Skeletal muscle satellite cell (primary cell): Measurements from ENCODE around the gene SPZ1. TPM values are rescaled to one million over a fixed set of nuclear protein-coding genes. Genes with fewer than 3 reads are reported as not detected.
"Not testable (repeated sequence)": the region's sequence is repeated elsewhere in the genome, so short reads cannot be mapped to it uniquely, and the experiment has no call there.

ENCODE experiments used
- H3K27me3 ChIP-seq: 2 replicates; pipeline ENCODE4 v1.7.0; 2013; ENCODE audit warnings: low read length; ENCODE audit not compliant: control insufficient read depth, insufficient read depth
- H3K36me3 ChIP-seq: 2 replicates; pipeline ENCODE4 v1.7.0; 2013; ENCODE audit warnings: mild to moderate bottlenecking, control low read depth, low read length; ENCODE audit not compliant: insufficient read depth
- H3K4me1 ChIP-seq: 2 replicates; pipeline ENCODE4 v1.7.0; 2013; ENCODE audit warnings: low read length; ENCODE audit not compliant: control insufficient read depth, insufficient read depth
- H3K4me2 ChIP-seq: 2 replicates; pipeline ENCODE4 v1.7.0; 2013; ENCODE audit warnings: mild to moderate bottlenecking, low read length
- H3K4me3 ChIP-seq: 2 replicates; pipeline ENCODE4 v1.7.0; 2013; ENCODE audit warnings: low read length
- H3K9ac ChIP-seq: 2 replicates; pipeline ENCODE4 v1.7.0; 2013; ENCODE audit warnings: mild to moderate bottlenecking, low read depth, low read length, moderate library complexity
- H3K9me3 ChIP-seq: replicated peaks from 2 replicates; pipeline ENCODE4 v1.7.0; 2013; ENCODE audit warnings: mild to moderate bottlenecking, control low read depth, low read length
- total RNA-seq: library from RNA; depleted of rRNA; stranded (reverse); fragments of >200 nt; gene quantifications from 2 replicates; pipeline ENCODE4 v1.2.3, GENCODE V29; 2012; rRNA removed

The SPZ1 gene, protein sequence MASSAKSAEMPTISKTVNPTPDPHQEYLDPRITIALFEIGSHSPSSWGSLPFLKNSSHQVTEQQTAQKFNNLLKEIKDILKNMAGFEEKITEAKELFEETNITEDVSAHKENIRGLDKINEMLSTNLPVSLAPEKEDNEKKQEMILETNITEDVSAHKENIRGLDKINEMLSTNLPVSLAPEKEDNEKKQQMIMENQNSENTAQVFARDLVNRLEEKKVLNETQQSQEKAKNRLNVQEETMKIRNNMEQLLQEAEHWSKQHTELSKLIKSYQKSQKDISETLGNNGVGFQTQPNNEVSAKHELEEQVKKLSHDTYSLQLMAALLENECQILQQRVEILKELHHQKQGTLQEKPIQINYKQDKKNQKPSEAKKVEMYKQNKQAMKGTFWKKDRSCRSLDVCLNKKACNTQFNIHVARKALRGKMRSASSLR
- total RNA-seq, result not detected in 2 replicates

DNA sequence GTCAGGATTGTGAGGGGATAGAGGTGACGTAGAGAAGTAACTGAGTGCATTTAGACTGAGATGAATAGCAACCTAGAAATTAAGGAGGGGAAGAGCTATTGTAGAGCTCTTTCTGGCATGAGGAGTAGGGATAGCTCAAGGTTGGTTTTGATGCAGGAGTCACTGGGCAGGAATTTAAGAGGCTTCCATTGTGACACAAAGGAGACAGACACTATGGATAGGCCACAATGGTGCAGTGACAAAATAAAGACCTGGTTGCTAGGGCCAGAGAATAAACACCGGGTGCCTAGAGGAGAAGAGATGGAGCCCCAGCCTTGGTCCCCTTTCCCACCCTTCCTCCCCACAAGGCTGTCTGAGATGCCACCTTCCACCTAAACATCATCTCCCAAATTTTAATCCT is at the start of gene SPZ1:
Gene SPZ1 (plus strand): TSS at position 301 of the 400 bp plus-strand sequence. CDS start 214 bp downstream, outside the sequence.
- H3K9ac ChIP-seq, result no peak within 1 kb of the TSS

DNA sequence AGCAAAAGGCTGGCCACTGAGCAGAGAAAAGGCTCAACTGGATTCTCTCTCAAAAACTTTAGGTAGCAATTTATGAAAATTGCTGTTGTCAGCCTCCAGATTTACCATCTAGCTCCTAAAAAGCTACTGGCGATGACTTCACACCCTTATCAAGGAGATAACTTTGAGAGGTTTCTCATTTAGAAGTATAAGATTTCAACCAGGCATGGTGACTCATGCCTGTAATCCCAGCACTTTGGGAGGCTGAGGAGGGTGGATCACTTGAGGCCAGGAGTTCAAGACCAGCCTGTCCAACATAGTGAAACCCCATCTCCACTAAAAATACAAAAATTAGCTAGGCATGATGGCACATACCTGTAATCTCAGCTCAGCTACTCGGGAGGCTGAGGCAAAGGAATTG is 49.3 kb upstream of the SPZ1 start:
- H3K9ac ChIP-seq, H3K27me3 ChIP-seq, H3K4me1 ChIP-seq: not testable (repeated sequence)

More for the DNA sequence above, at the start of gene SPZ1:
- no peaks in the 10 kb centered on the region for H3K4me1 ChIP-seq
- peaks cover 22% of the 10 kb centered on the region for H3K27me3 ChIP-seq
- no peak within 1 kb of the TSS for H3K4me3 ChIP-seq
- H3K36me3 ChIP-seq, result no peaks in the 10 kb centered on the region
- H3K4me2 ChIP-seq, result no peak within 1 kb of the TSS
- H3K9me3 ChIP-seq, result no peaks in the 10 kb centered on the region

DNA sequence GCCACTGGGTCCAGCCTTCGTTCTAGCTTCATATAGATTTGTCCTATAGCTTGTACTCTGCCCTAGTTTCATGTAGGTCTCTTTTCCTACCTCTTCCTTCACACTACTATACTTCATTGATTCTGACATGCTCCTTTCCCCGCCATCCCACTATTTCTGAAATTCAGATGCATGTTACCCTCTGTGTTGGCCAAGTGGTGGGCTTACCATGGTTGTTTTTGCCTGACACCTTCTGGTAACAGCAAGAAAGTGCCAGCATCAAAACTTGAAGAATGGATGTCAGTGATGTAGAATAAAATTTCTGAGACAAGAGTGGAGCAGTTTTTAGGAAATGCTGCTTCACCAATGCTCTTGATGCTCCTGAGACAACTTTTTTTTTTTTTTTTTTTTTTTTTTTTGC is 44.5 kb upstream of the SPZ1 start:
- H3K27me3 ChIP-seq, result no peaks in the 10 kb centered on the region
- H3K4me2 ChIP-seq, result no peak overlapping the region
- no peaks in the 10 kb centered on the region for H3K4me1 ChIP-seq
- no peaks in the 10 kb centered on the region for H3K36me3 ChIP-seq
- no peaks in the 10 kb centered on the region for H3K9me3 ChIP-seq
- H3K4me3 ChIP-seq, result no peak overlapping the region
- no peak overlapping the region for H3K9ac ChIP-seq

More for the DNA sequence above, 49.3 kb upstream of the SPZ1 start:
- not testable (repeated sequence) for H3K9me3 ChIP-seq, H3K36me3 ChIP-seq, H3K4me3 ChIP-seq, H3K4me2 ChIP-seq

DNA sequence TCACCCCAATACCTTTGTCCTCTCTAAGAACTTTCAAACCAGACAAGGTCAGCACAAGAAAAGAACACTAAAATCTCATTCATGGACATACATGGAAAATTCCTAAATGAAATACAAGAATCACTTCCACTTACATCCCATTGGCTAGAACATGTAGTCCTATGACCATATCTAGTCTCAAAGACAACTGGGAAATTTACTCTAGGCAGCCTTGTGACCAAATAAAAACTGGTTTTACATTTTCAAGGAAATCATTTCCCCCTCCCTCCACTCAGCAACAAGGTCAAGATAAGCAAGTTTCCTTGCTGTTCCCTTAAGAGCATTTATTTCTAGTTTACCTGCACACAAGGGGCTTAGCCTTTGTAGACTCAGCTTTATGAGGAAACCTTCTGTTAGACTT is 43.6 kb upstream of the SPZ1 start:
- Histone ChIP-seq H3K36me3 (no peaks in the 10 kb centered on the region), H3K4me3 (no peak overlapping the region), H3K9me3 (no peaks in the 10 kb centered on the region), H3K4me2 (no peak overlapping the region), H3K27me3 (no peaks in the 10 kb centered on the region), H3K9ac (no peak overlapping the region), H3K4me1 (no peaks in the 10 kb centered on the region)

DNA sequence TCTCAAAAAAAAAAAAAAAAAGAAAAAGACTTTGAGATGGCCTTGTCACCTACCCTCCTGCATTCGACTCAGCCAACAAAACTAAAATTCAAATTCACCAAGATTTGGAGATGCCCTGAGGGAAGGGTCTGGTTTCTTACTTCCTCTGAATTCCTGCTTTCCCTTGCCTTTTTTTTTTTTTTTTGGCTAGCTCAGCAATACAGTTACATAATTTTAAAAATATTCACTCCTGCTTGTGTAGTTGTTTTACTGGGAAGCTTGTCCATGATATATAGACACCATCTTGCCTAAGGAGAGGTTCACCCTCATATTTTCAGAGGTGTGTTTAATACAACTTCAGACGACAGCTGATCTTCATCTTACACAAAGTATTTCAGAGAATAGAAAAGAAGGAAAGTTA is 42.6 kb upstream of the SPZ1 start:
- Histone ChIP-seq H3K36me3 (no peaks in the 10 kb centered on the region), H3K4me2 (no peak overlapping the region), H3K9ac (no peak overlapping the region), H3K4me1 (no peaks in the 10 kb centered on the region), H3K27me3 (peaks cover 4% of the 10 kb centered on the region), H3K4me3 (no peak overlapping the region), H3K9me3 (no peaks in the 10 kb centered on the region)

DNA sequence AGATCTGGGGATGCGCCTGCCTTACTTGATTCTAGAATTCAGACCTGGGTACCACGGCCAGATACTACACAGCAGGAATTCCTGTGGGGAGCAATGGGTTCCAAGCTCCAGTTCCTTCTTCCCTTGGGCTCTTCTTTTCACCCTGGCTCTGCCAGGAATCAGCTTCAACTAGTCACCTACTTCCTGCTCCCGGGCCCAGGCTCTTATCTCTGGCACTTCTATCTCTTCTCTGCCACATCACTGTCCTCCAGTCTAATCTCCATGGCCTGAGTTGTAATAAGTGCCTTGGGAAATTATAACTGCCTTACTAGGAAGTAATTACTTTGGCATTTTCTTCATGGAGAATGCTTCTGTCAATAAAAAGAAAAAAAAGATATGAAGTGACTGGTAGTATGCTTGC is 37.7 kb upstream of the SPZ1 start:
- H3K36me3 ChIP-seq, result no peaks in the 10 kb centered on the region
- H3K4me2 ChIP-seq, result no peak overlapping the region
- no peaks in the 10 kb centered on the region for H3K4me1 ChIP-seq
- peaks cover 4% of the 10 kb centered on the region for H3K27me3 ChIP-seq
- no peak overlapping the region for H3K9ac ChIP-seq
- H3K4me3 ChIP-seq, result no peak overlapping the region
- no peaks in the 10 kb centered on the region for H3K9me3 ChIP-seq

DNA sequence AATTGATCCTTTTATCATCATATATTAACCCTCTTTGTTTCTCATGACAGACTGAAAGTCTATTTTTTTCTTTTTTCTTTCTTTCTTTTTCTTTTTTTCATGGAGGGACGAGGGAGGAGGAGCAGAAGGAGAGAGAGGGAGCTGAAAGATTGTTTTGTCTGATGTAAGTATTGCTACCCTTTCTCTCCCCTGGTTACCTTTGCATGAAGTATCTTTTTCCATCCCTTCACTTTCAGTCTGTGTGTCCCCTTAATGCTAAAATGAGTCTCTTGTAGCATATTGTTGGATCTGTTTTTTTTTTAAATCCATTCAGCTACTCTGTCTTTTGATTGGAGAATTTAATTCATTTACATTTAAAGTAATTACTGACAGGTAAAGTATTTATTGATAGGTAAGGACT is 36.4 kb upstream of the SPZ1 start:
- Histone ChIP-seq H3K9me3 (no peaks in the 10 kb centered on the region), H3K9ac (no peak overlapping the region), H3K4me1 (no peaks in the 10 kb centered on the region), H3K4me2 (no peak overlapping the region), H3K36me3 (no peaks in the 10 kb centered on the region), H3K4me3 (no peak overlapping the region), H3K27me3 (peaks cover 4% of the 10 kb centered on the region)

DNA sequence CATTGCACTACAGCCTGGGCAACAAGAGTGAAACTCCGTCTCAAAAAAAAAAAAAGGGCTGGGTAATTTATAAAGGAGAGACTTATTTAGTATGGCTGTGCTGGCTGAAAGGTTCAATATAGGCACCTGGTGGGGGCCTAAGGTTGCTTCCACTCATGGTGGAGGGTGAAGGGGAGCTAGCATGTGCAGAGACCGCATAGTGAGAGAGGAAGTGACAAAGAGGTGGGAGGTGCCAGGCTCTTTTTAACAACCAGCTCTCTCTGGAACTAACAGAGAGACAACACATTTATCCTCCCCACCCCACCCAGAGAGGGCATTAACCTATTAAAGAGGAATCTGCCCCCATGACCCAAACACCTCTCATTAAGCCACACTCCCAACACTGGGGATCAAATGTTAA is 35.1 kb upstream of the SPZ1 start:
- Histone ChIP-seq H3K27me3 (peaks cover 4% of the 10 kb centered on the region), H3K4me3 (no peak overlapping the region), H3K4me2 (no peak overlapping the region)

DNA sequence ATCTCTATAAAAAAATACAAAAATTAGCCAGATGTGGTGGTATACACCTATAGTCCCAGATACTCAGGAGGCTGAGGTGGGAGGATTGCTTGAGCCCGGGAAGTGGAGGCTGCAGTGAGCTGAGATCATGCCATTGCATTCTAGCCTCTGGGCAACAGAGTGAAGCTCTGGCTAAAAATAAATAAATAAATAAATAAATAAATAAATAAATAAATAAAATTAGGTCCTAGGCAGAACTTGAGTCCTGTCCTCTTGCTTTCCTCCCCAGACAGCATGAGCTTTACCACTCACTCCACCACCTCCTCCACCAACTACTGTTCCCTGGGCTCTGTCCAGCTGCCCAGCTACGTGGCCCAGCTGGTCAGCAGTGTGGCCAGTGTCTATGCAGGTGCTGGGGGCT is 31.6 kb upstream of the SPZ1 start:
- no peaks in the 10 kb centered on the region for H3K9me3 ChIP-seq
- no peaks in the 10 kb centered on the region for H3K27me3 ChIP-seq
- H3K9ac ChIP-seq, result no peak overlapping the region
- no peak overlapping the region for H3K4me2 ChIP-seq
- H3K4me1 ChIP-seq, result no peaks in the 10 kb centered on the region
- no peaks in the 10 kb centered on the region for H3K36me3 ChIP-seq
- no peak overlapping the region for H3K4me3 ChIP-seq

More for the DNA sequence above, 35.1 kb upstream of the SPZ1 start:
- Histone ChIP-seq H3K36me3 (no peaks in the 10 kb centered on the region), H3K9ac (no peak overlapping the region), H3K9me3 (no peaks in the 10 kb centered on the region), H3K4me1 (no peaks in the 10 kb centered on the region)

DNA sequence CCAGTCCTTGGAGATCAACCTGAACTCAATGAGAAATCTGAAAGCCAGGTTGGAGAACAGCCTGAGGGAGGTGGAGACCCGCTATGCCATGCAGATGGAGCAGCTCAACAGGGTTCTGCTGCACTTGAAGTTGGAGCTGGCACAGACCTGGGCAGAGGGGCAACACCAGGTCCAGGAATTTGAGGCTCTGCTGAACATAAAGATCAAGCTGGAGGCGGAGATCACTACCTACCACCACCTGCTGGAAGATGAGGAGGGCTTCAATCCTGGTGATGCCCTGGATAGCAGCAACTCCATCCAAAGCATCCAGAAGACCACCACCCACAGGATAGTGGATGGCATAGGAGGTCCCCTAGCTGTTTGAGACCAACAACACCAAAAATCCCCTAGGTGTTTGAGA is 30.5 kb upstream of the SPZ1 start:
- no peak overlapping the region for H3K4me2 ChIP-seq
- no peaks in the 10 kb centered on the region for H3K9me3 ChIP-seq
- no peak overlapping the region for H3K4me3 ChIP-seq
- no peaks in the 10 kb centered on the region for H3K27me3 ChIP-seq
- no peaks in the 10 kb centered on the region for H3K4me1 ChIP-seq
- no peak overlapping the region for H3K9ac ChIP-seq
- H3K36me3 ChIP-seq, result no peaks in the 10 kb centered on the region

DNA sequence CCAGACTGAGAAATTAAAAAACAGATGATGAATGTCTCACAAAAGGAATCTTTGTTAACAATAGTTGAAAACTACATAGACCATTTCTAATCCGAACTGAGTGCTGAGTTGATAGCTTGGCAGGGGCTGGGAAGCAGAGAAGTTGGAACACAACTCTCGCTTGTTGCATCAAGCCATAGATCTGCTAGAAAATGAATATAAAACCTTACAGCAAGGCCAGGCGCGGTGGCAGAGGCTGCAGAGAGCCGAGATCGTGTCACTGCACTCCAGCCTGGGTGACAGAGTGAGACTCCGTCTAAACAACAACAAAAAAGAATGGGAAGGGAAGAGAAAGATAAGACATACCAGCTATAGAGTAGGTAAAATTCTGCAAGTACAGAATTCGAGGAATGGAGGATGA is 28.0 kb upstream of the SPZ1 start:
- H3K4me1 ChIP-seq, result no peaks in the 10 kb centered on the region
- H3K36me3 ChIP-seq, result no peaks in the 10 kb centered on the region
- no peak overlapping the region for H3K9ac ChIP-seq
- H3K9me3 ChIP-seq, result no peaks in the 10 kb centered on the region
- H3K4me2 ChIP-seq, result no peak overlapping the region
- H3K4me3 ChIP-seq, result no peak overlapping the region
- H3K27me3 ChIP-seq, result no peaks in the 10 kb centered on the region

DNA sequence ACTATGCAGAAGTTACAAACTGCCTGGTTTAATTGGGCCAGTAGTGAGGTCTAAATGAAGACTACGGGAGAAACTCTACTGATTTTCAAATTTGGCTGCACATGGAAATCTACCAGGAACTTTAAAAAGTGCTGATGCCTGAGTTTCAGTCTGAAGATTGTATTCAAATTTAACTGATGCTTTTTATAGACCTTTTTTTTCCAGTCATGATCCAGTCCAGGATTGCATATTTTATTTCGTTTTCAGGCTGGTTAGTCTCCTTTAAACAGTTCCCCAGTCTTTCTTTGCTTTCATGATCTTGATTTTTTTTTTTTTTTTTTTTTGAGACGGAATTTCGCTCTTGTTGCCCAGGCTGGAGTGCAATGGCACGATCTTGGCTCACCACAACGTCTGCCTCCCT is 23.7 kb upstream of the SPZ1 start:
- H3K9ac ChIP-seq, result no peak overlapping the region
- H3K4me1 ChIP-seq, result no peaks in the 10 kb centered on the region
- no peak overlapping the region for H3K4me2 ChIP-seq
- H3K9me3 ChIP-seq, result no peaks in the 10 kb centered on the region
- H3K4me3 ChIP-seq, result no peak overlapping the region
- H3K27me3 ChIP-seq, result no peaks in the 10 kb centered on the region
- H3K36me3 ChIP-seq, result no peaks in the 10 kb centered on the region
